ENCODE measurements around the gene PEX14.

DNA sequence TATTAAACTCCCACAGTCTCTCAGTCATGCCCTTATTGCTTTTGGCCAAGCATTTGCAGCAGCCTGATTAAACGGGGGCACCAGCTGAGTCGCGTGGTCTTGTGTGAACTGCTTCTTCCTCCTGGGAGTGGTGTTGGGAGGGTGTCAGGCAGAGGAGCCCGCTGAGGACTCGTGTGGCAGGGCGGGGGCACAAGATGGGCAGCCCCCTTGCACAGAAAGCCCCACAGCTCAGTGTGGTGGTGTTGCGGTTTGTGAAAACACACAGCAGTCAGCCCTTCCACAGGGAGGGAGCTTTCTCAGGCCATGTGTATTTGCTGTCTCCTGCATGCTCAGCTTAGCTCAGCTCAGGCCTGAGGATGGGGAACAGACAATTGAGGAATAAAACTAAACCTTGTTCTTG is 22.4 kb downstream of the PEX14 start:
- TF ChIP-seq, protein P1, sequence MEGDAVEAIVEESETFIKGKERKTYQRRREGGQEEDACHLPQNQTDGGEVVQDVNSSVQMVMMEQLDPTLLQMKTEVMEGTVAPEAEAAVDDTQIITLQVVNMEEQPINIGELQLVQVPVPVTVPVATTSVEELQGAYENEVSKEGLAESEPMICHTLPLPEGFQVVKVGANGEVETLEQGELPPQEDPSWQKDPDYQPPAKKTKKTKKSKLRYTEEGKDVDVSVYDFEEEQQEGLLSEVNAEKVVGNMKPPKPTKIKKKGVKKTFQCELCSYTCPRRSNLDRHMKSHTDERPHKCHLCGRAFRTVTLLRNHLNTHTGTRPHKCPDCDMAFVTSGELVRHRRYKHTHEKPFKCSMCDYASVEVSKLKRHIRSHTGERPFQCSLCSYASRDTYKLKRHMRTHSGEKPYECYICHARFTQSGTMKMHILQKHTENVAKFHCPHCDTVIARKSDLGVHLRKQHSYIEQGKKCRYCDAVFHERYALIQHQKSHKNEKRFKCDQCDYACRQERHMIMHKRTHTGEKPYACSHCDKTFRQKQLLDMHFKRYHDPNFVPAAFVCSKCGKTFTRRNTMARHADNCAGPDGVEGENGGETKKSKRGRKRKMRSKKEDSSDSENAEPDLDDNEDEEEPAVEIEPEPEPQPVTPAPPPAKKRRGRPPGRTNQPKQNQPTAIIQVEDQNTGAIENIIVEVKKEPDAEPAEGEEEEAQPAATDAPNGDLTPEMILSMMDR (optimal IDR thresholded peaks at IDR 0.05 in 1 of 3, IDR thresholded peaks at IDR 0.05 in 1 of 3, conservative IDR thresholded peaks at IDR 0.05 in 1 of 3; ENCODE audit: extremely low read depth in 1 of 3, insufficient read depth in 2 of 3, low read length in 3 of 3), result no peak
- no peak for TF ChIP-seq EZH2 (IDR thresholded peaks at IDR 0.05; ENCODE audit: low read length)

Measured in keratinocyte (primary cell).